Measurements from ENCODE around the gene FBXL7. TPM values are rescaled to one million over a fixed set of nuclear protein-coding genes. Genes with fewer than 3 reads are reported as not detected.

The FBXL7 gene
- total RNA-seq, 4 donors from 2014 or later, result 2.1 to 25.6 (median 6.5) TPM

- Histone ChIP-seq H3K27ac (no peak overlapping the region), H3K4me1 (no peaks in the 10 kb centered on the region), H3K27me3 (no peaks in the 10 kb centered on the region), H3K36me3 (no peaks in the 10 kb centered on the region), H3K4me3 (no peak overlapping the region), H3K9me3 (no peaks in the 10 kb centered on the region)
- no peak for DNase-seq
- no peak for TF ChIP-seq CTCF (IDR thresholded peaks at IDR 0.05)
- TF ChIP-seq POLR2A (IDR thresholded peaks at IDR 0.05), result no peak
Observed at GRCh38 chr5:15604986-15605385, 105.0 kb downstream of the FBXL7 start.

GRCh38 chr5:15606197-15606596 is 106.2 kb downstream of the FBXL7 start:
- H3K9me3 ChIP-seq, result no peaks in the 10 kb centered on the region
- H3K27ac ChIP-seq, result no peak overlapping the region
- H3K4me1 ChIP-seq, result no peaks in the 10 kb centered on the region
- TF ChIP-seq CTCF (IDR thresholded peaks at IDR 0.05), result no peak
- TF ChIP-seq POLR2A (IDR thresholded peaks at IDR 0.05), result no peak
- H3K27me3 ChIP-seq, result no peaks in the 10 kb centered on the region
- no peaks in the 10 kb centered on the region for H3K36me3 ChIP-seq
- no peak overlapping the region for H3K4me3 ChIP-seq
- no peak for DNase-seq

DNA sequence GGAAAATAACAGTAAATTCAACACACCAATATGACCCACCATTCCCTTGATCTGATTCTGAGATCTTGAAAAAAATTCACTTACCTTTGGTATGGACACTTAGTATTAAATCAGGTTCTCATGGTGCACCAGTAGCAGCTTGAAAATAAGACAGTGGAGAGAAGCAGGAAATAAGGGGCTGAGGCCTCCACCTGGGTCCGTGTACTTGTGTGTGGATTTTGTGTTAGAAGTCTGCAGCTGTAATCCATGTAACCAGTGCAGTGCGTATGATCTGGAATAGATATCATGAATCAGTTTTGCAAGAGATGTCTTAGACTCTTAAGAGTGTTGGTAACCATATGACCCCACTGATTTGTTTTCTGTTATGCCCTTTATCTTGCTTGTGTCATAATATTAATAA is 107.1 kb downstream of the FBXL7 start:
- no peak for DNase-seq
- Histone ChIP-seq H3K27ac (no peak overlapping the region), H3K27me3 (no peaks in the 10 kb centered on the region), H3K4me1 (no peaks in the 10 kb centered on the region), H3K9me3 (no peaks in the 10 kb centered on the region), H3K4me3 (no peak overlapping the region), H3K36me3 (no peaks in the 10 kb centered on the region)
- TF ChIP-seq POLR2A (IDR thresholded peaks at IDR 0.05), result no peak
- TF ChIP-seq CTCF (IDR thresholded peaks at IDR 0.05), result no peak

GRCh38 chr5:15609076-15609725 is 109.2 kb downstream of the FBXL7 start:
- Histone ChIP-seq H3K27me3 (no peaks in the 10 kb centered on the region), H3K27ac (no peak overlapping the region), H3K4me1 (no peaks in the 10 kb centered on the region), H3K4me3 (no peak overlapping the region), H3K9me3 (no peaks in the 10 kb centered on the region), H3K36me3 (no peaks in the 10 kb centered on the region)
- DNase-seq, result no peak
- TF ChIP-seq POLR2A (IDR thresholded peaks at IDR 0.05), result no peak
- TF ChIP-seq CTCF (IDR thresholded peaks at IDR 0.05), result no peak

DNA sequence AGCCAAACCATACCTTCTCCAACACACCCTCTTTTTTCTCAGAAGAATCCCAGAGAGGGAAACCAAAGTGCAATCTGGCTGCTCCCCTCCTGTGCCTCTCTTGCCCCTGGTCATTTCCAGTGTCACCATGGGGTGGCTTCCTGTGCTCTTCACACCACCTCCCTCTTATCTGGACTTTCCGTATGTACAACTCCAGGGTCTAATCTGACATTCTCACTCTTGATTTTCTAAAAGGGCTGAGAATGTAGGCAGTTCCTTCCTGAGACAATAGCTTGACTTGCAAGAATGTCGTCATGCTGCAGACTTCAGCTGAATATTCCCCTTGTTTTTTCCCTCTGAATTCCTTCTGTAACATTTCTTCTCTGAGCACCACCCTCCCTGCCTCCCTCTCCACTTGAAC is 110.2 kb downstream of the FBXL7 start:
- no peak overlapping the region for H3K27ac ChIP-seq
- DNase-seq, result no peak
- TF ChIP-seq CTCF (IDR thresholded peaks at IDR 0.05), result no peak
- no peak for TF ChIP-seq POLR2A (IDR thresholded peaks at IDR 0.05)
- H3K27me3 ChIP-seq, result no peaks in the 10 kb centered on the region
- H3K9me3 ChIP-seq, result no peaks in the 10 kb centered on the region
- H3K36me3 ChIP-seq, result no peaks in the 10 kb centered on the region
- no peaks in the 10 kb centered on the region for H3K4me1 ChIP-seq
- no peak overlapping the region for H3K4me3 ChIP-seq

DNA sequence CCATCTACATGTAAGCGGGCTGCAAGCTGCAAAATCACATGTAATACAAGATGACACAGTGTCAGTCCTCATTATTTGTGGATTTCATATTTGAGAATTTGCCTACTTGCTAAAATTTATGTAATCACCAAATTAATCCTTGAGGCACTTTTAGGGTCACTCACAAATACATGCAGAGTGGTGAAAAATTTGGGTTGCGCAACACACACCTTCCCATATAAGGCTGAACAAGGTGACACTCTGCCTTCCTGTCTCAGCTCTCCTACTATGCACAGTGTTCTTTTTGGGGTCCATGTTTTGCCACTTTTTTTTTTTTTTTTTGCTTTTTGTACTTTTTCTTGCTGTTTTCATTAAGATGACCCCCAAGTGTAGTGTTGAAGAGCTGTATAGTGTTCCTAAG is 111.0 kb downstream of the FBXL7 start:
- no peaks in the 10 kb centered on the region for H3K27me3 ChIP-seq
- H3K27ac ChIP-seq, result no peak overlapping the region
- H3K4me3 ChIP-seq, result no peak overlapping the region
- H3K4me1 ChIP-seq, result no peaks in the 10 kb centered on the region
- no peaks in the 10 kb centered on the region for H3K9me3 ChIP-seq
- DNase-seq, result no peak
- TF ChIP-seq CTCF (IDR thresholded peaks at IDR 0.05) (no peak), POLR2A (IDR thresholded peaks at IDR 0.05) (no peak)
- H3K36me3 ChIP-seq, result no peaks in the 10 kb centered on the region
